K562 (cell line): ENCODE results near the gene DNAAF8. TPM values are rescaled to one million over a fixed set of nuclear protein-coding genes. Genes with fewer than 3 reads are reported as not detected.

Source experiments
- ELF2 ChIP-seq: fragments of 250-450 bp; sonication (Bioruptor Pico); IDR thresholded peaks from 2 replicates; pipeline ENCODE4 v1.5.0; 2021; ENCODE audit warnings: mild to moderate bottlenecking
- GATAD2B ChIP-seq: fragments of 450-650 bp; IDR thresholded peaks from 2 replicates; pipeline ENCODE4 v1.6.1; 2017; ENCODE audit warnings: mild to moderate bottlenecking, borderline replicate concordance
- HES1 ChIP-seq: fragments of 450-650 bp; IDR thresholded peaks from 2 replicates; pipeline ENCODE4 v1.6.1; 2016; ENCODE audit warnings: low read depth, mild to moderate bottlenecking, moderate library complexity
- HNRNPLL ChIP-seq: fragments of 200-400 bp; formaldehyde crosslinking; IDR thresholded peaks from 2 replicates; pipeline ENCODE4 v1.6.1; 2017; ENCODE audit warnings: low read length, low read depth, mild to moderate bottlenecking; ENCODE audit not compliant: poor library complexity, severe bottlenecking
- NFATC3 ChIP-seq: fragments of 450-650 bp; IDR thresholded peaks from 2 replicates; pipeline ENCODE4 v1.6.1; 2017; ENCODE audit warnings: mild to moderate bottlenecking
- PHF8 ChIP-seq: fragments of 200-600 bp; sonication (generic); IDR thresholded peaks from 2 replicates; pipeline ENCODE4 v1.6.1; 2012; ENCODE audit warnings: mixed run types, mild to moderate bottlenecking, inconsistent platforms, low read length, moderate library complexity, borderline replicate concordance
- ZNF232 ChIP-seq: sonication (generic); formaldehyde crosslinking; IDR thresholded peaks from 2 replicates; pipeline ENCODE4 v1.8.0; 2022; ENCODE audit warnings: mild to moderate bottlenecking, missing genetic modification reagents
- ZSCAN29 ChIP-seq: fragments of 450-650 bp; IDR thresholded peaks from 2 replicates; pipeline ENCODE4 v1.6.1; 2017
- polyA plus RNA-seq, 8 experiments: library from polyadenylated mRNA; depleted of rRNA in 4 of 8; stranded (reverse) in 5 of 8; unstranded in 3 of 8; fragments of >200 nt; fragmentation: Nextera tagmentation in 2 of 8; fragmentation: Illumina TruSeq in 1 of 8; extraction: Ambion mirVana in 2 of 8; extraction: Trizol in 1 of 8; gene quantifications; 2 replicates each; pipeline versions ENCODE4 v1.2.1 to v1.2.3, GENCODE V29; 2011 to 2014; ENCODE audit warnings: inconsistent platforms in 1 of 8, missing spikeins in 1 of 8
- total RNA-seq, 7 experiments: library from RNA; depleted of rRNA in 6 of 7; stranded (reverse); fragments of >200 nt in 6 of 7; fragmentation: Illumina TruSeq in 2 of 7; extraction: Trizol in 2 of 7; gene quantifications; 2 replicates each; pipeline versions ENCODE4 v1.2.1 to v1.2.3, GENCODE V29; 2011 to 2021; ENCODE audit warnings: low replicate concordance in 1 of 7
- TF ChIP-seq, protein P1 (sequence below): fragments of 450-650 bp; IDR thresholded peaks from 2 replicates; pipeline ENCODE4 v1.6.1; 2018; ENCODE audit warnings: mild to moderate bottlenecking, low read depth; ENCODE audit not compliant: partially characterized antibody

DNAAF8 gene
- total and polyA plus RNA-seq, 9 of the 15 experiments (the other 6 are each of a cell fraction or from before 2014, with no cell fraction given) = 0.04 to 0.12 (median 0.10) TPM; not detected in 6

DNA sequence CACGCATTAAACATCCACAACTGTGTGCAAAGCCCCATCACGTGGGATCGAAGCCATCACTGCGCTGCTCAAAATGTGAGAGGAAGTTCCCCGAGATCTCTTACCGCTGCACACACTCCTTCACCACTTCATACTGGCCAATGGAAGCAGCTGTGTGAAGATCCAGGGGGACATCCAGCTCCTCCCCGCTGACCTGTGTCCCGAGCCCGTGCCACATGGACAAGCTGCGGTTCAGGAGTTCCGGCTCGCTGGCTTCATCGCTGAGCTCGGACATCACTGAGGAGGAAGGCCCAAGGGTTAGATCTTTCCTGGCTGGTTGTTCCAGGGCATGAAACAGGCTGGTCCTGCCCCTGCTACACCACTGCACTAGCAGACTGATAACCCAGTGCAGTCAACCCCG is 4.5 kb upstream of the DNAAF8 start (continued):
- TF ChIP-seq HES1 (no peak), ZNF232 (CRISPR knock-in tag) (no peak), NFATC3 (no peak), GATAD2B (no peak), HNRNPLL (no peak), ZSCAN29 (no peak), ELF2 (CRISPR knock-in tag) (no peak), PHF8 (no peak)
- TF ChIP-seq, protein P1, sequence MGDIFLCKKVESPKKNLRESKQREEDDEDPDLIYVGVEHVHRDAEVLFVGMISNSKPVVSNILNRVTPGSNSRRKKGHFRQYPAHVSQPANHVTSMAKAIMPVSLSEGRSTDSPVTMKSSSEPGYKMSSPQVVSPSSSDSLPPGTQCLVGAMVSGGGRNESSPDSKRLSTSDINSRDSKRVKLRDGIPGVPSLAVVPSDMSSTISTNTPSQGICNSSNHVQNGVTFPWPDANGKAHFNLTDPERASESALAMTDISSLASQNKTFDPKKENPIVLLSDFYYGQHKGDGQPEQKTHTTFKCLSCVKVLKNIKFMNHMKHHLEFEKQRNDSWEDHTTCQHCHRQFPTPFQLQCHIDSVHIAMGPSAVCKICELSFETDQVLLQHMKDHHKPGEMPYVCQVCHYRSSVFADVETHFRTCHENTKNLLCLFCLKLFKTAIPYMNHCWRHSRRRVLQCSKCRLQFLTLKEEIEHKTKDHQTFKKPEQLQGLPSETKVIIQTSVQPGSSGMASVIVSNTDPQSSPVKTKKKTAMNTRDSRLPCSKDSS = no peak
